IMR-90 (cell line): ENCODE data around the gene TTC5. TPM values are rescaled to one million over a fixed set of nuclear protein-coding genes. Genes with fewer than 3 reads are reported as not detected.

Source experiments
- ATAC-seq: fragments of 200-7000 bp; cut with Tn5 transposase; 2 replicates; pipeline ENCODE4 v1.9.1; 2020; ENCODE audit warnings: low read depth, mild to moderate bottlenecking, moderate library complexity
- BruUV-seq: library from RNA; stranded (reverse); fragments of 400-500 nt; replicated peaks from 2 replicates; lab custom pipeline; 2021; lab: Mats Ljungman, UMichigan
- CTCF ChIA-PET: fragments of 300-600 bp; formaldehyde crosslinking; extraction: SDS; loops from one replicate; lab custom pipeline; 2021; ENCODE audit warnings: antibody characterized with exemption; lab: Yijun Ruan, JAX
- POLR2A ChIA-PET: fragments of 300-600 bp; sonication (Branson Sonifier 250); formaldehyde crosslinking; loops from one replicate; lab custom pipeline; 2022; ENCODE audit warnings: antibody characterized with exemption; ENCODE audit not compliant: unreplicated experiment; lab: Charles Lee
- DNase-seq: peaks from one replicate; pipeline ENCODE4 v3.0.0; 2013
- H2AFZ ChIP-seq: replicated peaks from 2 replicates; pipeline ENCODE3; 2013; ENCODE audit warnings: low read length, mild to moderate bottlenecking; ENCODE audit not compliant: poor library complexity
- H2AK5ac ChIP-seq: 2 replicates; pipeline ENCODE4 v1.6.1; 2013; ENCODE audit warnings: low read depth, low read length, inconsistent platforms
- H2AK9ac ChIP-seq: replicated peaks from 2 replicates; pipeline ENCODE3; 2013; ENCODE audit warnings: mild to moderate bottlenecking, low read depth, low read length, moderate library complexity; ENCODE audit not compliant: poor library complexity
- H2BK120ac ChIP-seq: 2 replicates; pipeline ENCODE4 v1.6.1; 2013; ENCODE audit warnings: low read depth, low read length, inconsistent platforms
- H2BK15ac ChIP-seq: 3 replicates; pipeline ENCODE4 v1.6.1; 2013; ENCODE audit warnings: low read depth, low read length, inconsistent platforms
- H2BK20ac ChIP-seq: 2 replicates; pipeline ENCODE4 v1.6.1; 2013; ENCODE audit warnings: low read depth, mild to moderate bottlenecking, inconsistent platforms, low read length, moderate library complexity
- H2BK5ac ChIP-seq: 2 replicates; pipeline ENCODE4 v1.6.1; 2013; ENCODE audit warnings: mild to moderate bottlenecking, low read depth, low read length, inconsistent platforms; ENCODE audit not compliant: poor library complexity, severe bottlenecking
- H3K14ac ChIP-seq: replicated peaks from 2 replicates; pipeline ENCODE4 v1.6.1; 2013; ENCODE audit warnings: low read depth, low read length, inconsistent platforms
- H3K18ac ChIP-seq: 2 replicates; pipeline ENCODE4 v1.6.1; 2013; ENCODE audit warnings: low read depth, low read length, control low read depth
- H3K23ac ChIP-seq: 2 replicates; pipeline ENCODE4 v1.6.1; 2013; ENCODE audit warnings: low read depth, low read length, inconsistent platforms
- H3K27ac ChIP-seq: 2 replicates; pipeline ENCODE4 v1.5.1; 2013; ENCODE audit warnings: mild to moderate bottlenecking, control low read depth, low read length; ENCODE audit not compliant: insufficient read depth
- H3K27me3 ChIP-seq: 2 replicates; pipeline ENCODE4 v1.6.1; 2013; ENCODE audit warnings: low read length; ENCODE audit not compliant: control insufficient read depth, insufficient read depth
- H3K36me3 ChIP-seq: 2 replicates; pipeline ENCODE4 v1.6.1; 2013; ENCODE audit warnings: low read length, mixed read lengths; ENCODE audit not compliant: control insufficient read depth, insufficient read depth
- H3K4ac ChIP-seq: 2 replicates; pipeline ENCODE4 v1.6.1; 2013; ENCODE audit warnings: low read depth, low read length, inconsistent platforms
- H3K4me1 ChIP-seq: 2 replicates; pipeline ENCODE4 v1.6.1; 2013; ENCODE audit warnings: low read length, mixed read lengths; ENCODE audit not compliant: control insufficient read depth, insufficient read depth
- H3K4me2 ChIP-seq: 2 replicates; pipeline ENCODE4 v1.6.1; 2013; ENCODE audit warnings: low read depth, mild to moderate bottlenecking, control low read depth, low read length, moderate library complexity
- H3K4me3 ChIP-seq: 2 replicates; pipeline ENCODE4 v1.5.1; 2013; ENCODE audit warnings: low read depth, mild to moderate bottlenecking, control low read depth, low read length, moderate library complexity; ENCODE audit not compliant: insufficient read depth
- H3K56ac ChIP-seq: 2 replicates; pipeline ENCODE4 v1.6.1; 2013; ENCODE audit warnings: low read length, inconsistent platforms; ENCODE audit not compliant: insufficient read depth; ENCODE audit errors: extremely low read depth
- H3K79me1 ChIP-seq, 2 experiments: 2 replicates each; pipeline ENCODE4 v1.6.1; 2013; ENCODE audit warnings: low read length in 2 of 2, inconsistent platforms in 1 of 2, low read depth in 1 of 2
- H3K9ac ChIP-seq: 2 replicates; pipeline ENCODE4 v1.6.1; 2013; ENCODE audit warnings: low read depth, low read length, control low read depth
- H3K9me1 ChIP-seq: 2 replicates; pipeline ENCODE4 v1.6.1; 2013; ENCODE audit warnings: low read length, inconsistent platforms; ENCODE audit not compliant: insufficient read depth
- H3K9me3 ChIP-seq: 2 replicates; pipeline ENCODE4 v1.6.1; 2013; ENCODE audit warnings: low read length; ENCODE audit not compliant: control insufficient read depth, insufficient read depth
- H4K20me1 ChIP-seq: 2 replicates; pipeline ENCODE4 v1.6.1; 2013; ENCODE audit warnings: low read length, inconsistent platforms; ENCODE audit not compliant: insufficient read depth
- H4K5ac ChIP-seq: 2 replicates; pipeline ENCODE4 v1.6.1; 2013; ENCODE audit warnings: mild to moderate bottlenecking, low read depth, low read length, control low read depth
- H4K8ac ChIP-seq, 2 experiments: 2 replicates each; pipeline ENCODE4 v1.6.1; 2013; ENCODE audit warnings: low read depth in 2 of 2, low read length in 2 of 2, control low read depth in 1 of 2, inconsistent platforms in 1 of 2
- H4K91ac ChIP-seq: 2 replicates; pipeline ENCODE4 v1.6.1; 2013; ENCODE audit warnings: low read depth, low read length, inconsistent platforms; ENCODE audit not compliant: insufficient read depth
- CEBPB ChIP-seq: IDR thresholded peaks from 2 replicates; pipeline ENCODE4 v1.6.1; 2012; ENCODE audit warnings: low read depth, low read length, improper control_type of control experiment
- NFE2L2 ChIP-seq: fragments of 150-350 bp; IDR thresholded peaks from 2 replicates; pipeline ENCODE4 v1.6.1; 2016; ENCODE audit warnings: low read depth, mild to moderate bottlenecking, low read length
- RAD21 ChIP-seq: IDR thresholded peaks from 2 replicates; pipeline ENCODE4 v1.6.1; 2012; ENCODE audit warnings: low read length, improper control_type of control experiment
- RFX5 ChIP-seq: IDR thresholded peaks from 2 replicates; pipeline ENCODE4 v1.8.0; 2012; ENCODE audit warnings: low read depth, mild to moderate bottlenecking, low read length, moderate library complexity
- WGBS, 2 experiments: methylation state at CpG; one replicate each; pipeline versions ENCODE4 v1.1.5 to v1.1.7; 2013; ENCODE audit warnings: missing lambda C conversion rate in 2 of 2; ENCODE audit not compliant: insufficient read length in 1 of 2; ENCODE audit errors: extremely low coverage in 2 of 2; 5-methylcytosine and 5-hydroxymethylcytosine counted together
- dilution Hi-C: fragments of 300-500 bp; cut with HindIII; formaldehyde crosslinking; loops from one replicate; pipeline ENCODE4 v1.14.3; 2018; ENCODE audit warnings: low sequenced_read_pairs; ENCODE audit not compliant: unreplicated experiment
- in situ Hi-C: fragments of 300-500 bp; cut with MboI; formaldehyde crosslinking; loops from 3 replicates; pipeline ENCODE4 v1.14.3; 2019; ENCODE audit warnings: low sequenced_read_pairs, inconsistent platforms, mixed read lengths
- intact Hi-C: fragments of 100-400 bp; cut with micrococcal nuclease; formaldehyde crosslinking; loops from 2 replicates; pipeline ENCODE4 v1.10.0; 2022
- polyA plus RNA-seq, 3 experiments: library from polyadenylated mRNA; depleted of rRNA; stranded (reverse); fragments of >200 nt; gene quantifications; 2 replicates each; pipeline ENCODE4 v1.2.3, GENCODE V29; 2012; ENCODE audit warnings: low replicate concordance in 1 of 3
- total RNA-seq: library from RNA; depleted of rRNA; stranded (reverse); fragments of >200 nt; gene quantifications from 2 replicates; pipeline ENCODE4 v1.2.3, GENCODE V29; 2012

TTC5 gene
- total and polyA plus RNA-seq, 2 of the 4 experiments (the other 2 are of a cell fraction) = 9.8 to 29.4 TPM

DNA sequence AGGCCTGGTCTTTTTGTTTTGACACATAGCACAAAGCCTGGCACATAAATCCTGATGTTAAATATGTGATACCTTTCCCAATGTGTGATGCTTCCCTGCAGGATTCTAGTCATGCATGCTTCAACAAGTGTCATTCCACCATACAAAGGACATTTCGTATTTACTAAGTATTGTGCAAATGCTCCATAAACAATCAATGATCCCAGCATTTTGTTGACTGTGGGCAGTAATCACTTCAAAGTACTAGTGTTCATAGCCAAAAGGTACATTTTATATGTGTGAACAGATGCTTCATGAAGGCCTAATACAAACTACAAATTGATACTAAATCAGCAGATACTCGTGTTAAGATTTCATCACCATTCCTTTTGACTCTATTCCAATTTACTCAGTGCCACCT, 23.0 kb upstream of the TTC5 start:
- Histone ChIP-seq H4K91ac (no peak overlapping the region), H3K36me3 (peaks cover 9% of the 10 kb centered on the region), H3K14ac (no peak overlapping the region), H3K56ac (no peak overlapping the region), H3K23ac (no peak overlapping the region), H3K9me3 (no peaks in the 10 kb centered on the region), H2BK20ac (no peak overlapping the region), H2AFZ (no peak overlapping the region), H2BK15ac (no peak overlapping the region), H2BK5ac (no peak overlapping the region), H3K4me3 (no peak overlapping the region), H4K8ac (no peak overlapping the region), H3K4me2 (no peak overlapping the region), H2AK9ac (no peak overlapping the region), H3K4ac (no peak overlapping the region), H2BK120ac (no peak overlapping the region), H2AK5ac (no peak overlapping the region), H3K27ac (no peak overlapping the region), H3K9ac (no peak overlapping the region), H4K5ac (no peak overlapping the region), H3K4me1 (no peaks in the 10 kb centered on the region), H3K79me1 (peaks cover 10 to 18% of the 10 kb centered on the region in 2 experiments; a peak in 3 of 4 replicates), H3K18ac (no peak overlapping the region), H3K27me3 (no peaks in the 10 kb centered on the region), H3K9me1 (no peaks in the 10 kb centered on the region), H4K20me1 (no peaks in the 10 kb centered on the region)
- ATAC-seq (no peak), DNase-seq (no peak)
- in situ Hi-C loops = loop anchor here (10.0 to 25.0 kb wide), 3 partner anchors 356 to 759 kb away; partner anchors contain the start of genes ANG, METTL17, RNASE4 and SLC39A2
- dilution Hi-C loops = no loop called here
- TF ChIP-seq RFX5 (no peak), NFE2L2 (no peak), RAD21 (no peak), CEBPB (no peak)
- ChIA-PET CTCF (interaction anchor here (0.6 to 1.2 kb wide), 2 partner anchors 14 to 22 kb away, joined by 6 to 7 read pairs; partner anchors contain the start of gene PARP2), POLR2A (interaction anchor here (0.8 kb wide), 1 partner anchor 14 kb away, joined by 3 read pairs; the partner anchor contains the start of gene PARP2)
- no TSS peak for BruUV-seq
- intact Hi-C loops = no loop called here
- WGBS, 2 experiments = no CpG with 5 or more reads among the region's 2 CpGs
